ENCODE data around the gene CEACAM1. TPM values are rescaled to one million over a fixed set of nuclear protein-coding genes. Genes with fewer than 3 reads are reported as not detected.

Gene CEACAM1
- total RNA-seq, 1 experiment from 2014 or later = 7.1 TPM

- no peaks in the 10 kb centered on the region for H3K36me3 Mint-ChIP-seq (ENCODE audit: insufficient read depth, unreplicated experiment)
- H3K4me3 Mint-ChIP-seq (ENCODE audit: unreplicated experiment) = no peak overlapping the region
- DNase-seq = no peak
- H3K9me3 Mint-ChIP-seq (ENCODE audit: unreplicated experiment) = no peaks in the 10 kb centered on the region
- Histone ChIP-seq H3K4me3 (ENCODE audit: low read depth, low read length) (no peak overlapping the region), H3K36me3 (ENCODE audit: control insufficient read depth, insufficient read depth, low read length) (no peaks in the 10 kb centered on the region), H3K27me3 (replicated peaks; ENCODE audit: control insufficient read depth, insufficient read depth, low read length) (no peaks in the 10 kb centered on the region), H3K9me3 (no peaks in the 10 kb centered on the region; the same call in 1 of the 2 replicates), H3K4me1 (peaks cover 9% of the 10 kb centered on the region)
- no peaks in the 10 kb centered on the region for H3K27me3 Mint-ChIP-seq (ENCODE audit: insufficient read depth, unreplicated experiment)
- H3K4me1 Mint-ChIP-seq (ENCODE audit: low read depth, unreplicated experiment) = peaks cover 3% of the 10 kb centered on the region
- intact Hi-C loops (cut with micrococcal nuclease; ENCODE audit: unreplicated experiment) = no loop called here
- ChIA-PET POLR2A (no interaction called here), CTCF (no interaction called here)
- no TSS peak for BruUV-seq (replicated peaks)
- TF ChIP-seq CTCF (IDR thresholded peaks at IDR 0.05; ENCODE audit: insufficient read depth in 1 of 2, low read depth in 1 of 2, low read length in 1 of 2, severe bottlenecking in 1 of 2, unreplicated experiment in 1 of 2) = no peak
- H3K27ac Mint-ChIP-seq (ENCODE audit: unreplicated experiment) = no peak overlapping the region
Measured at GRCh38 chr19:42474743-42475142, 53.5 kb downstream of the CEACAM1 start.

- Mint-ChIP-seq H3K27me3 (ENCODE audit: insufficient read depth, unreplicated experiment) (no peaks in the 10 kb centered on the region), H3K36me3 (ENCODE audit: insufficient read depth, unreplicated experiment) (no peaks in the 10 kb centered on the region), H3K4me1 (ENCODE audit: low read depth, unreplicated experiment) (peaks cover 6% of the 10 kb centered on the region), H3K9me3 (ENCODE audit: unreplicated experiment) (no peaks in the 10 kb centered on the region), H3K27ac (ENCODE audit: unreplicated experiment) (no peak overlapping the region), H3K4me3 (ENCODE audit: unreplicated experiment) (no peak overlapping the region)
- H3K4me3 ChIP-seq (ENCODE audit: low read depth, low read length) = no peak overlapping the region
- ChIA-PET CTCF (interaction anchor here (0.6 kb wide), 1 partner anchor 26 kb away, joined by 10 read pairs; no protein-coding TSS in a partner anchor), POLR2A (no interaction called here)
- H3K4me1 ChIP-seq = 0 out of 2 replicates have a peak, but pooled peaks cover under 1% of the 10 kb centered on the region
- BruUV-seq (replicated peaks) = no TSS peak
- no peak for DNase-seq
- intact Hi-C loops (cut with micrococcal nuclease; ENCODE audit: unreplicated experiment) = no loop called here
- no peaks in the 10 kb centered on the region for H3K27me3 ChIP-seq (replicated peaks; ENCODE audit: control insufficient read depth, insufficient read depth, low read length)
- no peak for TF ChIP-seq CTCF (IDR thresholded peaks at IDR 0.05; ENCODE audit: insufficient read depth in 1 of 2, low read depth in 1 of 2, low read length in 1 of 2, severe bottlenecking in 1 of 2, unreplicated experiment in 1 of 2)
- no peaks in the 10 kb centered on the region; the same call in 1 of the 2 replicates for H3K9me3 ChIP-seq
- H3K36me3 ChIP-seq (ENCODE audit: control insufficient read depth, insufficient read depth, low read length) = no peaks in the 10 kb centered on the region
Measured at GRCh38 chr19:42473686-42474085, 54.6 kb downstream of the CEACAM1 start.

- ChIA-PET POLR2A (no interaction called here), CTCF (interaction anchor here (1.4 kb wide), 1 partner anchor 34 kb away, joined by 3 read pairs; no protein-coding TSS in a partner anchor)
- Mint-ChIP-seq H3K4me1 (ENCODE audit: low read depth, unreplicated experiment) (peaks cover 6% of the 10 kb centered on the region), H3K36me3 (ENCODE audit: insufficient read depth, unreplicated experiment) (no peaks in the 10 kb centered on the region), H3K27ac (ENCODE audit: unreplicated experiment) (no peak overlapping the region), H3K27me3 (ENCODE audit: insufficient read depth, unreplicated experiment) (no peaks in the 10 kb centered on the region), H3K9me3 (ENCODE audit: unreplicated experiment) (no peaks in the 10 kb centered on the region), H3K4me3 (ENCODE audit: unreplicated experiment) (no peak overlapping the region)
- intact Hi-C loops (cut with micrococcal nuclease; ENCODE audit: unreplicated experiment) = no loop called here
- H3K9me3 ChIP-seq = no peaks in the 10 kb centered on the region; the same call in 1 of the 2 replicates
- H3K4me1 ChIP-seq = no peaks in the 10 kb centered on the region
- H3K27me3 ChIP-seq (replicated peaks; ENCODE audit: control insufficient read depth, insufficient read depth, low read length) = no peaks in the 10 kb centered on the region
- BruUV-seq (replicated peaks) = no TSS peak
- DNase-seq = no peak
- no peaks in the 10 kb centered on the region for H3K36me3 ChIP-seq (ENCODE audit: control insufficient read depth, insufficient read depth, low read length)
- TF ChIP-seq CTCF (IDR thresholded peaks at IDR 0.05; ENCODE audit: insufficient read depth in 1 of 2, low read depth in 1 of 2, low read length in 1 of 2, severe bottlenecking in 1 of 2, unreplicated experiment in 1 of 2) = no peak
- H3K4me3 ChIP-seq (ENCODE audit: low read depth, low read length) = no peak overlapping the region
Measured at GRCh38 chr19:42472402-42473147, 55.7 kb downstream of the CEACAM1 start.

Measured in Caco-2 (cell line).